Fibroblast of skin of left biceps (primary cell): ENCODE measurements around the gene RFC5.
"Not testable (repeated sequence)": the region's sequence is repeated elsewhere in the genome, so short reads cannot be mapped to it uniquely, and the experiment has no call there.

Experiments used
- DNase-seq, 2 experiments: peaks; one replicate each; pipeline ENCODE4 v3.0.0-alpha.2; 2013; ENCODE audit warnings: low read depth in 2 of 2

The RFC5 gene

DNA sequence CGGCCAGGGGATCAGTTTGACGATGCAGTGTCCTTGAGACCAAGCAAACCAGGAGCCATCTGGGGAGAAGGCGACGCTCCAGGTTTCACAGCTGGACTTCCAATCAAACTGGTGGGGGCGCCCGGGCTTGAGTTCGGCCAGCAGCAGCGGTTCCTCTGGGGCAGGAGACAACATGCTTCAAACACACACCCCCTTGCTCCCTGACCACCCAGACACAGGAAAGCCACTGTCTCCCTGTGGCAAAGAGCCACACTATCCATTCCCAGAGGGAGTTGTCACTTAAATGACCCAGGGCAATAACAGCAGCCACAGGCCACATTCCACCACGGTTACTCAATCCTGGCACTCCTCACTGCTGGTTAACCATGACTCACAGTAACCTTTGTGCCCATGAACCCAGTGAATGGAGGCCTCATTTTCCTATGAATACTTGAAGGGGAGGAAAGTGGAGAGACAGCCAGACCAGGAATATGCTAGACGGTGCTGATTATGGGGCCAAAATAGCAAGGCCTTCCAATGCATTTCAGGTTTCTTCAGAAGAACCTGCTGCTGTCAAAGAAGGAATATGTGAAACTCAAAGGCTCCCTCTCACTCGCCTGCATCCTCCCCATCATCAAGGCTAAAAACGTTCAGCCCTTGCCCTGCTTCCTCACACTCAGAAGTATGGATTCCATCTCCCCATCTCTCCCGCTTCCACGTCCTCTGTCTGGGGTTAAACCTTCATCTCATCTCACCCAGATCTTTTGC, 36.0 kb downstream of the RFC5 start:
- DNase-seq: peak; percentile 30 to 47

DNA sequence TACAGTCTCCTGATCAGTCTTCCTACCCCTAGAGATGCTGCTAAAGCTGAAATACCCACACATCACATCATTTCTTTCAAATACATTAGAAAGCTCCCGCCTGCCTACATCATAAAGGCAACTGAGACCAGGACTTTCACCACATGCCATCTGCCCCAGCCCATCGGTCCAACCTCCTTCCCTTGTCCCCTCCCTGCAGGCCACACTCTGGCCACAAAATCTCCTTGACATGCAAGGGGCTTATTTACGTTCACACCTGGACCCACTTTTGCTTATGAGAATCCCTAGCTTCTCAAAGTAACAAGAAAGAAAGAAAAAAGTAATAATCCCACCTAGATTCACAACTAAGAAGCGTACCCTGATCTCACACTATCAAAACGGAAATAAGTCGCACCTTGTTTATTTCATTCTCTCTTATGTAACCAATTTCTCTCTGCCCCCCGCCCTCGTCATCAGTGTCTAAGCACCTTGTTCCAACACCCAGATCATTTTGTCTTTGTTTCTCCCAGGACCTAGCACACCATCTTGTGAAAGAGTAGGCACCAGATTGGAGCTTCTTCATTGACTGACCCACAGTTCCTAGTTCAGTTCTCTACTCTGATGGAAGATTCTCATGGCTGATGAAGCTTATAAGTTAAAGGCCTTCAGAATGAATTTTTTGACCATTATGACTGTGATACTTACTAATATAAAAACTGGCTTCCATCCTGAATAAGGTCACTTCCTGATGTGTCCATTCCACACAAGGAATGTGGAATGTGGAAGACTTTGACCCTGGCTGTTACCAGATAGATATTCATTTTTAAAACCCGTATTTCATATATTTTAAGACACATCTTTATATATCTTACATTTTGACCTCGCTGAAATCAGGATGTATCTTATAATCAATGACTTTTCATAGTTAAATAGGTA, 36.8 kb downstream of the RFC5 start:
- no peak for DNase-seq

DNA sequence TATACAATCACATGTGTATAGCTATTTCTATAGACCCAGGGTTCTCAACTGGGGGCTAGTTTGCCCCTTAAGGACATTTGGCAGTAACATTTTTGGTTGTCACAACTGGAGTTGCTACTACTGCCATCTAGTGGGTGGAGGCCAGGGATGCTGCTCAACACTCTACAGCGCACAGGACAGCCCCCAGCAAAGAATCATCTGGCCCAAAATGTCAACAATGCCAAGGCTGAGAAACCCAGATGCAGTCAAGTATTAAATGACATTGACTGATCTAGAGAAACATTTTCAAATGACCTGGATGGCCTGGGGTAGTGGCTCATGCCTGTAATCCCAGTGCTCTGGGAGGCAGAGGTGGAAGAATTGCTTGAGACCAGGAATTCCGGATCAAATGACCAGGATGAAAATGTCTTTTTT, 38.6 kb downstream of the RFC5 start:
- no peak for DNase-seq

DNA sequence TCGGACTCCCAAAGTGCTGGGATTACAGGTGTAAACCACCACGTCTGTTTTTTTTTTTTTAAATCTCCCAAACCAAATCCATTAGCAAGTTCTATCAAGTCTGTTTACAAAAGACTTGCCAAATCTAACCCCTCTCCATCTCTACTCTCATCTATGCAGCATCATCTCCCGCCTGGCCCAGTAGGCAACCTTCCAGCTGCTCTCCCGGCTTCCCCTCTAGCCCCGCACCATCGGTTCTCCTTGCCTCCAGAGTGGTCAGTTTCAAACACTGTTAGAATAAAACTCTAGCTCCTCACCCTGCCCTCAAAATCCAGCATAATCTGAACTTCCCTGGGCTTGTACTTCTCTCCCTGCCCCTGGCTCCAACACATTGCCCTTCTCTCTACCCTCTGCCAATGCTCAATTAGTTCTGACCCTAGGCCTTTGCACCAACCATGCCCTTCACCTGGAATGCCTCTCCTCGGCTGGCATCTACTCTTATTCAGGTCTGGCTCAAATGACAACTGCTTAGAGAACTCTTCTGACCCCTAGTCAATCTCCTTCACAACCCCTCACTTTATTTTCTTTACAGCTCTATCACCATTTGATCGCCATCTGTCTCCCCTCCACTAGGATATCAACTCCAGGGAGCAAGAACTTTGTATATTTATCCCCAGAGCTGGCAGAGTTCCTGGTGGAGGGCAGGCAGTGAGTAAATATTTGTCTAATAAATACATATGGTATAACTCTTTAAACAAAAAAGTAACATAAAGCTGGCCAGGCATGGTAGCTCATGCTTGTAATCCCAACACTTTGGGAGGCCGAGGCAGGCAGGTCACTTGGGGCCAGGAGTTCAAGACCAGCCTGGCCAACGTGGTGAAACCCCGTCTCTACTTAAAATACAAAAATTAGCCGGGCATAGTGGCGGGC, 39.6 kb downstream of the RFC5 start:
- DNase-seq: no peak

DNA sequence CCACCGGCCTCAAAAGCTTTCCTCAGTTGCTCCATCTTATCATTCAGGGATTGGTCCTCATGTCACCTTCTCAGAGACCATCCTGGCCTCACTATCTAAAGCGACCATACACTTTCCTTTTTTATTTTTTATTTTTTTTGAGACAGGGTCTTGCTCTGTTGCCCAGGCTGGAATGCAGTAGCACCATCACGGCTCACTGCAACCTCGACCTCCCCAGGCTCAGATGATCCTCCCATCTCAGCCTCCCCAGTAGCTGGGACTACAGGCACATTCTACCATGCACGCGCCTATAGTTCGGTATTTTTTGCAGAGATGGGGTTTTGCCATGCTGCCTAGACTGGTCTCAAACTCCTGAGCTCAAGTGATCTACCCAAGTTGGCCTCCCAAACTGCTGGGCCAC, 41.7 kb downstream of the RFC5 start:
- no peak for DNase-seq

DNA sequence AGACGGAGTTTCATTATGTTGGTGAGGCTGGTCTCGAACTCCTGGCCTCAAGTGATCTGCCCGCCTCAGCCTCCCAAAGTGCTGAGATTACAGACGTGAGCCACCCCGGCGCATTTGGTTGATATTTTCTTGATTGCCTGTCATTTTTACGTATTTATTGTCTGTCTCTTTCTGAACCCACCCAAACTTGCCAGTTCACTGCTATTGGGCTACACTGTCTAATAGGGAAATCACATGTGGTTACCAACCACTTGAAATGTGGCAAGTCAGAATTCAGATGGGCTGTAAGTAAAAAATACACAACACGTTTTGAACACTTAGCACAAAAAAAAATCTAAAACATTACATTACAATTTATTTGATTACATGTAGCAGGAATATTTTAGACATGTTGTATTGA, 42.4 kb downstream of the RFC5 start:
- DNase-seq: no peak

DNA sequence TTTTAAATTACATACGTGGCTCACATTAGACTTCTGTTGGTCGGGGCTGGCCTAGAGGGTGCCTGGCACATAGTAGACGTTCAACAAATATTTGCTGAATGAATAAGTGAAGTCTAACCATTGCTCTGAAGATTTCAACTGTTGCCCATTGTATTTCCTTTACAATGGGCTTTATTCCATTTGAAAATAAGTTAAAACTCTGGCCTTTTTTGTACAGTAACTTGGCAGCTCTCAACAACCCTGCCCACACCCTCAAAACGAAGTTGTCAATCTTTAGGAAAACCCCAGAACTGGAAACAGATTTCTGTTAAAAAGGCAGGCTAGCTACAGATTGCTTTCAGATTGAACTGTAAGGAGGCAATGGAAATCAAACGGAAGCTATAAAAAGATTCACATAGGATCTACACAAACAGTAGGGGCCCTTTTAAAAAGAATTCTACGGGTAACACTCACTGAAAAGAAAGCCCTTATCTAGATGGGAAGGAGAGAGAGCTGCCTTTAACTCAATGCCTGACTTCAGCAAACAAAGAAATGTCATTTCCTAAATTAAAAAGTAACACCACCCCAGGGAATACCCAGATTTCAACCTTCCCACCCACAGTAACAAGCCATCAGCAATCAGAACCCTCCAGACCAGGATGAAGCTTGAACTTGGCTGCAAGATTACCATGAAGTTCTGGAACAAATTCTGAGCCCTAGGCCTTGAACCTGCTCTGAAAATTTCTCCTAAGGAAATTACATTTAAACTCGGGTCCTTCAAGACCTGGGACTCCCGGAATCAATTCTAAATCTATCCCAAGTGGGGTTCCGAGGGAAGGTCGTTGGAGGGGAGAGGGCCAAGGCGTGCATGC, 43.1 kb downstream of the RFC5 start:
- no peak for DNase-seq

DNA sequence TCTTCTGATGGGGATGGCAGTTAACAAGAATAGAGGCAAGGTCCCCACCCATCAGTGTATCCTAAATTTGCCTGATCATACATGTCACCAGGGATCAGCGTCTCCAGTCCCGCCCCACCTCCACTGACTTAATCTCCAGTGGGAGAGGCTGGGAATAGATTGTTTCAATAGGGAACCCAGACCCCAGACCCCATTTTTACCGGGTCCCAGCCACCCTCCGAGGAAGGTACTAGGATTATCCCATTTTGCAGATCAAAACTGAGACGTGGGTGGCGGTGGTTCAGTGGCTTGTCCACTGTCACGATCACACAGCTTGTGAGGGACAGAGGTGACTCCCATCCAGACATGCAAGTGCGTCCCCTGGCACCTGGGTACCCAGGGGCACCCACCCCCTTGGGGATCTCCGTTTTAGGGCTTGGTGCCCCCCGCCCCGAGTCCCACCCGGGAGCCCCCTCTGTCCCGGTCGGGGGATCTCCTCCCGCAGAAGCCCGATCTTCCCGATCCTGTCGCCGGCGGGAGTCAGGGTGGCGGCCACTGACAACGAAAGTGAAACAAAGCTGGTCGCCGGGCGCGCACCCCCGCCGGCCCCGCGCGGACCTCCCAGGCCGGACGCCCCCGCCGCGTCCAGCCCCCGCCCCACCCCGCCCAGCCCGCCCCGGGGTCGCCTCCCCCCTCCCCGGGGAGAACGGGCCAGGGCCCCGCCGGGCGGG, 44.0 kb downstream of the RFC5 start:
- DNase-seq: no peak

DNA sequence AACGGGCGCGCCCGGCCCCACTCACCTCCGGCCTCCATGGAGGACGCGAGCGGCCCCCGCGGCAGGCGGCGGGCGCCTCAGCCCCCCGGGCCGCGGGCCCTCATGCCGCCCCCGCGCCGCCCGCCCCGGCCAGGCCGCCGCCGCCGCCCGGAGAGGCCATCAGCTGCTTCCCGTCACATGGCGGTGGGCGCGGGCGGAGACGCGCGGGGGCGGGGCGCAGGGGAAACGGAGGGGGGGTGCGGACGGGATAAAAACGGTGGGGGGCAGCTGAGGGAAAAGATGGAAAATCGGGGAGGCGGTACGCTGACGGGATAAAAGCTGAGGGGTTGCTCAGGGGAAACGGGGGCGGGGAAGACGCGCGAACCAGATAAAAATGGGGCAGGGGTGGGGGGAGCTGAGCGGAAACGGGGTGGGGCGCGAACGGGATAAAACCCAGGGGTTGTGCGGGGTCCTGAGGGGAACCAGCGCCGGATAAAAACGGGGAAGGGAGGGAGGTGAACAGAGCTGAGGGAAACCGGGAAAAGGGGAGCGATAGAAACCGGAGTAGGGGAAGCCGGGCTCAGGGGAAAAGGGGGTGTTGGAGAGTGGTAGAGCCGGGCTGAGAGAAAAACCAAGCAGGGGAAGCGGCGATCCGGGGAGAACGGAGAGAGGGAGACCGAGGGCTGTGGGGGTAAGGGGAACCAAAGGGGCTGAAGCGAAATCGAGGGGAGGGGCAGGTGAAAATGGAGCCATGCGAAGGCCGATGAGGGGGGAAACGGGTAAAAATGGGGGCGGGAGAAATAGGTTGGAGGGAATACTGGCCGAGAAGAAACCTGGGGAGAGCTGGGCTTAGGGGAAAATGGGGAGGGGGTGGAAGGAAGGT, 44.7 kb downstream of the RFC5 start, which contains the start of gene WSB2:
TSS of gene WSB2 (minus strand) at position 169 of the 862 bp plus-strand sequence. CDS start at position 38, 131 bp downstream.
- DNase-seq: no peak

DNA sequence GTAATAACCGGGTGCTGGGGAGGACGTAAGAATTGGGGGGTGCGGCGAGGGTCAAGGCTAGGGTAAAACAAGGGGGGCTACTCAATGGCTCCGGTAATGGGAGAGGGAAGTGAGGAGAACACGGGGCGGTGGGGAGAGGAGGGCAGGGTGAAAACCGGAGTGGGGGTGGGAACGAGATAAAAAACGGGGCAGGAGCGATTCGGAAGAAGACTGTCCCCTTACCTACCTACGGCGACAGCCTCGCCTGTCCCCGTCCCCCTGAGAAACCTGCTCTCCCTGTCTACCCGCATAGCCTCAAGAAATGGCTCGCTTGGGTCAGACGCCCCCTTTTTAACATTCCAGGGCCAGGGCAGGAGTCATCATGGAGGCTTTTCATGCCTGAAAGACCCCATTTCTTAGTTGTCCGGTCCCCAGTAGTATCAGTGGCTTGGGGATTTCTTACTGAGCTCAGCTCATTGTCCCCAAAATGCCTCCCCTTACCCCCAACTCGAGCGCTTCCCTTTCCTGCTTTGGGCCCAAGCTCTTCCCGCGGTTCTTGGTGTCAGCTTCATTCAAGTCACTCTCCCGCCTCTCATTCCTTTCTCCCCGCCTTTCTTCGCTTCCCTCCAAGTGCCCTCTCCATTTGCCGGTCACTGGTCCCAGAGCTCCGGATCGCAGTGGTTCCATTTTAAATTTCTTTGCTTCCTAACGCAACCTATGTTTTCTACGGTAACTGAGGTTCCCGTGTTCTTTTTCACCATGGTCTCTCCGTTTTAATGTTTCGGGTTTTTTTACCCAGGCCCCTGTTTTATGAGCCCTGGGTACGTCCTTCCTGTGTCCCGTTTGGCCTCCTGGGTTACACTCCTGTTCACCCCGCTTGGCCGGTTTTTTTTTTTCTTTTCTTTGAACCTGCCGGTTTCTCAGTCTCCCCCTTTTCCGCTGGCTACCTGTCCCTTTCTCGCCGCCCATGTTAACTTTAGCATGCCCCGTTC, 45.7 kb downstream of the RFC5 start:
- no peak for DNase-seq

DNA sequence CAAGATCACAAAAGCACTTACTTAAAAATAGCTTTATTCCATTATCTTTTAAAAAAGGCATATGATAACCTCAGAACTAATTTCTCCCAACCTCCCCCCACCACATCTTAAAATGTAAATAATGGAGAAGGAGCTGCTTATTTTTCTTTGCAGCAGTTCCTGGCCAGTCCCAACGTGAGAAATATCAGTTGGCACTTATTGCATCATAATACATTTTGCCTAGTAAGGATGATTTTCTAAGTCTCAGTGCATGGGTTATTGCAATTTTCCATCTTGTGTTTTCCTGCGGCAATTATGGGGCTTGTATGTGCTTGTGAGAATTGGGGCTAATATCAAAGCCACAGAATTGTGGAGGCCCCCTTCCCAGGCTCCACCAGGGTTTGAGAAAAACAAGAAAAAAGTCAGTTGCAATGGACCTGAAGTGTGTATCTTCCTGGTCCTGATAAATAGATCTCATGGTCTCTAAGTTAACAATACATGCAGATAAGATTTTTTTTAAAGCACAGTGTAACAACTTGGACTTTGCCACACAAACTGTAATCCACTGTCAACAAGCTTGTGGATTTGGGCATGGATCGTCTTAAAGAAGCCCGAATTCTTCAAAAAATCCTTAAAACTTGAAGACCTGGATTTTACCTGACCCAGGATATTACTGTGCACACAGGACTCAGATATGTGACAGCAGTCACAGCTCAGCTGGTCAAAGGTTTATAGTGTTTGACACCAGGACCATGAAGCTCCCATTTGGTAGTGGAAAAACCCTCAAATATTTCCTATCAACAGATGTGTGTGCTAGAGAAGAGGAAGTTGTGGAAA, 47.3 kb downstream of the RFC5 start:
- DNase-seq: no peak

DNA sequence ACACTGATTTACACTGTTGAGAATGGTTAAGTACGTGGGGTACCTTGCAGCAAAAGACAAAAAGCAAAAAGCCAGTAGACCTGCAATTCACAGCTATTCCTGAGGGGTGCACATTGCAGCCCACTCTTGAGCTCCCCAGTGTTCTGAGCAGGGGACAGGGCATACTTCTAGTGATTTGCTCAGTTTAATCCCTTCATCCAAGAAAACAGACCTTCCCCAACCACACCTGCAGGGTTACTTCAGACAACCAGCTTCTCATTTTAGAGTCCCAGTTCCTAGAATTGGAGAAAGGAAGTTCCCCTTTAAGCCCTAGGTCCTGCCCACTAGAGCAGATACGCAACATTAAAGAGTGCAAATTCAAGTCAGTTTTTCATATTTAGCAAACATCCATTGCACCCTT, 48.1 kb downstream of the RFC5 start:
- DNase-seq: no peak

DNA sequence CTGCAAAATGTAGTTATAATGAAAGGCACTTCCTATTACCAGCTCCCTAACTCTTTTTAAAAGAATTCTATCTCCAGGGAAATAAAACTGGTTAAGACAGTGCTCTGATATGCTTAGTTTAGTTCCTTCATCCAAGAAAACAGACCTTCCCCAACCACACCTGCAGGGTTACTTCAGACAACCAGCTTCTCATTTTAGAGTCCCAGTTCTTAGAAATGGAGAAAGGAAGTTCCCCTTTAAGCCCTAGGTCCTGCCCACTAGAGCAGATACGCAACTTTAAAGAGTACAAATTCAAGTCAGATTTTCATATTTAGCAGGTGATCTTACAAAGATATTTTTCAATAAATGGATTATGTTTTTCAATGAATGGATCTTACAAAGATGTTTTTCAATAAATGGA, 48.9 kb downstream of the RFC5 start:
- no peak for DNase-seq

DNA sequence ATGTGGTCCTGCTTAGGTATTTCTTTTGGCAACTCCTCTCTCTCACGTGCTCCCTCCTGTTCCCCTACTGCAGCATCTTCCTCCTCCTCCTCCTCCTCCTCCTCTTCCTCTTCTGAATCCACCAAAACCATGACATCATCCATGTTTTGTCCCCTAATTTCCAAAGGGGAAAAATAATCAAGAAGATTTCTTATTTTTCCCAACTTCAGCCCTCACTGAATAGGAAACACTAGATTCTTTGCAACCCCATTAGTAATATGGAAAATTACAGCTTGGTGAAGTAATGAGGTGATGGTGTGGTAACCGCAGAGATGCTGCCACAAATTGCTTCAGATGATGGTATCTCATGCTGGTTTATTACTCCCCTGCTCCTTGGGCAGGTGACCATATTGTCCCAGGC, 51.9 kb downstream of the RFC5 start:
- DNase-seq: no peak

DNA sequence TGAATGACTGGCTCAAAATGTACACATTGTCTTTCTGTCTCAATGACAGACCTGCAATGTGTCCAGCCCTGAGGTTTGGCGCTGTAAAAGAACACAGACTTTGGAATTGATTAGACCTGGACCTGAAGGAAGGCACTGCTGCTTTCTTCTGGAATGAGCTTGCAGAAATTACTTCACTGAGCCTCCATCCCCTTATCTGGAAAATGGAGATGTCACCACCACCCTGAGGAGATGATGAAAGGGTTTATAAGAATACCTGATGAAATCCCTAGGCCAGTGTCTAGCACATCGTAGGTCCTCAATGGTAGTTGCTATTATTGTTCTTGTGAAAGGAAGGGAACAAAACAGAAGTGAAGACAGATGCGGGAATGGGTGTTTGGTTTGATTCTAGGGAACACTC, 54.1 kb downstream of the RFC5 start:
- no peak for DNase-seq

DNA sequence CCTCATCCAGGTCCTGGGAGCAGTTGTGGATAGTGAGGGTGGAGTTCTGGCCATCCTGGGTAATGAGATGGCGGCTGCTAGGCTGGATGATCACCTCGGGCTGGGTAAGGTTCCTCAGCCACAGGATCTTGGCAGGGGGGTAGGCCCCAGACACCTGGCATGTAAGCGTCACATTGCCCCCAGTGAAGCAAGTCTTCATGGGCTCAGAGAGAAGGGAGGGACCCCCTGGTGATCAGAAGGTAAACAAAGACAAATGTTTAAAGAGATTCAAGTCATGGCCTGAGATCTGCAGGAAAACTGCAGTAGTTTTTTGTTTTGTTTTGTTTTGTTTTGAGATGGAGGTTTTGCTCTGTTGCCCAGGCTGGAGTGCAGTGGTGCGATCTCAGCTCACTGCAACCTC, 57.3 kb downstream of the RFC5 start:
- DNase-seq: no peak

DNA sequence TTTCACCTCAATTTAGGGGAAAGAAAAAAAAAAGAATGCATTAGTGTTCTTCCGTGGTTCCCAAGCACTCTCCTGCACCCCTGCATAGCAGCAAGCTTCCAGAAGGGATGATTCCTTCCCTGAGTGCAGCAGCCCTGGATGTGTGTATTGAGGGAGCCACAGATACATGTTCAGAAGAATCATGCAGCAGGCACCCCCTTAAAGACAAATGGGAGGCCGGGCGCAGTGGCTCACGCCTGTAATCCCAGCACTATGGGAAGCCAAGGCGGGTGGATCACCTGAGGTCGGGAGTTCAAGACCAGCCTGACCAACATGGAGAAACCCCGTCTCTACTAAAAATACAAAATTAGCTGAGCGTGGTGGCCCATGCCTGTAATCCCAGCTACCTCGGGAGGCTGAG, 65.0 kb downstream of the RFC5 start:
- DNase-seq: not testable (repeated sequence)
